Hypothalamus (tissue), 51 donors: ENCODE measurements around the gene SLC44A3.

Source experiments
- DNase-seq, 51 donors: peaks; one replicate each; lab custom pipeline; 2025; lab: John Stamatoyannopoulos, UW

The SLC44A3 gene

GRCh38 chr1:94798462-94798861 lies 21.7 kb upstream of the SLC44A3 start:
- DNase-seq = no peak

DNA sequence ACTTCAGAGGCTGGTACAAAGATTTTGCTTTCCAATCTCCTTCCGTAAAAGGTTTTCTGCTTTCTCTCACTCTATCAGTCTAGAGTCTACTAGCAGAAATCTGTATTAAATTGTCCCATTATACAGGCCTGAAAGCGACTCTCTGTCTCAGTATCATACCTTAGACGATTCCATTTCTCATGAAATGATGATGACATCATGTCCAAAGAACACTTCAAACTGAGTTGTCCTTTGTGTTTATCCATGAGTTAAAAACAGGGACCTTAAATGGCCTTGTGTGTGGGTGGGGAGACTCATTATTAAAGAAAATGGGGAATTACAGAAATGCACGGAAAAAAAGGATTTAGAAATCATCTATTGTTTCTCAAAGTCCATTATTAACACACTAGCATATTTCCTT lies 21.0 kb upstream of the SLC44A3 start:
- no peak for DNase-seq

DNA sequence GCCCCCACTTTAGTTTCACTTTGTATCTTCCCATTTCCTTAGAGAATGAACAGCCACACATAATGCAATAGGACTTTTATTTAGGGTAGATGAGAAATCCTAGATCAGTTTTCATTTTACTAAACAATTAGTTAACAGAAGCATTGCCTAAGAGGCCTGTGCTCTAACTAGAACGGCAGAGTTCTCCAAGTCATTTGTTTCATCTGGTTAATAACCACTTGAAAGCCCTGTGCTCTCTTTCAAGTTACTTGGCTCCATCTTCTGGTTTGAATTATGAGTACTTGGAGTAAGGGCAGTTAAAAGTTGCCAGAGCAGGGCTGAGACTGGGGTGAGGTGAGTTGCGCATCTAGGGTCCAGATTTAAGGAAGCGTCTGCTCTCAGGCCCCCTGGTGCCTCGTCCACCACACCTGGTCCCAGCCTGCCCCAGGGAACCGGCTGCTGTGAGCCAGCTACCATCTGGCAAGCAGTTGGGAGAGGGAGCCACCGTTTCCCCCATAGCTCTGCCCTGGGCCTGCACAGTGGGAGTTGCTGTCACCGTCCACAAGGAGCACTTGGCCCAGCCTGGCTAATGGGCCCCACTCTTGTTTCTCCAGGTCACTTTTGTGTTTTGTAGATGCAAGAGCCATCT lies 18.1 kb upstream of the SLC44A3 start:
- peak in 27 of 51 donors; percentile 2 to 69 (median 14) for DNase-seq

GRCh38 chr1:94803106-94803505 lies 17.1 kb upstream of the SLC44A3 start:
- DNase-seq = peak in 3 of 51 donors; percentile 9 to 60 (median 22)

DNA sequence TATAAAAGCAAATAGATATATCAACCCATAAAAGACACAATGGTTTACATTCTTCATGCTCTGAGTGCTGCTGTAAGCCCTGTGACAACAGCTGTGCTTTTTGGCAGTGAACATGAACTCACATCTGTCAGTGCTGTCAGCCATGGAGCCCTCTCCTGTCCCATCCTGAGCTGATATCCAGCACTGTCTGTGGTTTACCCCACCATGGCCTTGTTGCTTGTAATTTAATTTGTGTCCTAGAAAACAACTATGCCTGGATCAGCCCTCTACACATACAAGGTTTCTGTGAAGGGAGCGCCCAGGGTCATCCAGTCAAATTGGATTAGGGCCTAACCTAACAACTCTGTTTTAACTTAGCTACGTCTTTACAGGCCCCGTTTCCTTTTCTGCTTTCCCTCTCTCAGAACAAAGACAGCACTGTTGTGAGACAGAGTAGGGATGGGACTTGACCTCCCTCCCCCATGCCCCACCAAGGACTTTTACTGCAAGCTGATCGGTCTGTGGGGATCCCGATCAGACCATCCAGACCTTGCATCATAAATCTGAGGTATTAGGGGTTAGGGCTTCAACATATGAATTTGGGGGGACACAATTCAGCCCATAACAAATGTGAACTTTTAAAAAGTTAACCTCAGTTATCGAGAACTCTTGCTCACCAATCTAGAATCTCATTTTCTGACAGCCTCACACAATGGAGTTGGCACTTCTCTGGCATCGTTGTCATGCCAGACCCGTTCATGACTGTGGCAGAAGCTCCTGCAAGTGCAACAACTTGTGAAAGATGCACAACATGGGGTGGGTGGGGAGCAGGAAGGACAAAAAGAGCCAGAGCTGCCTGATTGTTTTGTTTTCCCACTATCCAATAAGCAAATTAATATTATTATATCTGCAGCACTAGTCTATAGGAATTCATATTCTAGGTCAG lies 16.4 kb upstream of the SLC44A3 start:
- peak in 32 of 51 donors; percentile 7 to 90 (median 42) for DNase-seq

DNA sequence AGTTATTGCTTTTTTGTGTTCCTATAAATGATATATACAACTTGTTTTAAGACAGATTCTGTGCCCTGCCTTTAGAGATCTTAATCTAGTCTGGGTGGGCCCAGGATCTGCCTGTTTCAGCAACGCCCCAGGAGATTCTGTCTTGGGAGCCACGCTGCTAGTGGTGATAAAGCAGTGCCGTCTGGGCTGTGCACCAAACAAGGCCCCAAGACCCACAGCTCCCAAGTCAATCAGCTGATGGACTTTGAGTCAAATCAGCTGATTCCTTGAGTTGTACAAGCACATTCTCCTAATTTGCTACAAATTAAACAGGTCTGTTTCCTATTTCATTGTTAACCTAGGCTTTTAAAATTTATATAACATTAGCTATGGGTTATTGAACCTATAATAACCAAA lies 15.7 kb upstream of the SLC44A3 start:
- DNase-seq = peak in 1 of 51 donors; percentile 3

DNA sequence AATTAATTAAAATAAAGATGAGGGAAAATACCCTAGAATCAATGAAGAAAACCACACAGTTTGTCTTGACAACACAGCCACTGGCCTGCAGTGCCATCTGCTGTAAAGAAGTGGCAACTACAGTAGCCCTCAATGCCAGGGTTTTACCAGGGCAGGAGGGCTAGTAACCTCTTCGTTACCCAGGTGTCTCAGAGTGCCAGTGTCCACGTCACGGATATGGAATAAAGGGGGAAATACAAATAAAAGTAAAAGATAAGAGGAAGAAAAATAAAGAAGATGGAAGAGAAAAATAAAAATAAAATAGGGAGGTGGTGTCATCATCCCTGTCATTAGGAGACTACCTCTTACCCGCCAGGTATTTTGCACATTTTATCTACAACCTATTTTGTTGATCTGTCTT lies 14.2 kb upstream of the SLC44A3 start:
- peak in 33 of 51 donors; percentile 5 to 66 (median 34) for DNase-seq

GRCh38 chr1:94806441-94806871 lies 13.7 kb upstream of the SLC44A3 start:
- DNase-seq = no peak

GRCh38 chr1:94807742-94808491 lies 12.2 kb upstream of the SLC44A3 start:
- DNase-seq = no peak

- no peak for DNase-seq
Observed at GRCh38 chr1:94808669-94809068, 11.5 kb upstream of the SLC44A3 start.

GRCh38 chr1:94812985-94813384 lies 7.2 kb upstream of the SLC44A3 start:
- no peak for DNase-seq

- no peak for DNase-seq
Observed at GRCh38 chr1:94816030-94816429, 4.1 kb upstream of the SLC44A3 start.

GRCh38 chr1:94817712-94818111 lies 2.4 kb upstream of the SLC44A3 start:
- no peak for DNase-seq

DNA sequence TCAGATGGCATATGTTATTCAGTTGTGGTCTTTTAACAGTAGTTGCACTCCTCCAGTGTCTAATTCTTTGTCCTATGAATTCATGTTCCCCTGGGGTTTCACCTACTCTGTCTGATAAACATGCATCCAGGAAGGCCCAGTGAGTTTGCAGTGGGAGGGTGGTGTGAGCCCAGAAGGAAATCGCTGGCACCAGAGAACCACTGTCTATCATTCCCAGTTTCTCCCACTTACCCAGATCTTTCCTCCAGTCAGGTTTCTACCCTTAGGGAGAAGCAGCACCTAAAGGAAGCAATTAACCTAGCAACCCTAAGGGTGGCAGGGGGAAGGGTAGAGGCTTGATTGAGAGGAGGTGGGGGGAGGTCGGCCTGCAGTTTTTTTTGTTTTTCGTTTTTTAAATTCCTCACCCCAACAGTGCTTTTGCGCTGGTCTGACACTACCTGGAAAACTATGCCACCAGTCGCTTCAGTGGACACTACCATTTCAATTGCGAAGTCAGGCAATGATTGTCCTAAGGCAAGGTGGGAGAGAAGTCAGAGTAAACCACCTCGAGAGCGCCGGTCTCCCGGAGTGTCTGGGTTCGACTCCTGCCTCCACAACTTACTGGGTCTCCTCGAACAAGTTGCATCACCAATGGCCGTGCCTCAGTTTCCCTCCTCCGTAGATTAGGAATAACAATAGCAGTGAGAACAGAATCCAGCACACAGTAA lies 766 bp upstream of the SLC44A3 start:
- DNase-seq = no peak

GRCh38 chr1:94820936-94821335 lies 779 bp downstream of the SLC44A3 start:
- DNase-seq = no peak

DNA sequence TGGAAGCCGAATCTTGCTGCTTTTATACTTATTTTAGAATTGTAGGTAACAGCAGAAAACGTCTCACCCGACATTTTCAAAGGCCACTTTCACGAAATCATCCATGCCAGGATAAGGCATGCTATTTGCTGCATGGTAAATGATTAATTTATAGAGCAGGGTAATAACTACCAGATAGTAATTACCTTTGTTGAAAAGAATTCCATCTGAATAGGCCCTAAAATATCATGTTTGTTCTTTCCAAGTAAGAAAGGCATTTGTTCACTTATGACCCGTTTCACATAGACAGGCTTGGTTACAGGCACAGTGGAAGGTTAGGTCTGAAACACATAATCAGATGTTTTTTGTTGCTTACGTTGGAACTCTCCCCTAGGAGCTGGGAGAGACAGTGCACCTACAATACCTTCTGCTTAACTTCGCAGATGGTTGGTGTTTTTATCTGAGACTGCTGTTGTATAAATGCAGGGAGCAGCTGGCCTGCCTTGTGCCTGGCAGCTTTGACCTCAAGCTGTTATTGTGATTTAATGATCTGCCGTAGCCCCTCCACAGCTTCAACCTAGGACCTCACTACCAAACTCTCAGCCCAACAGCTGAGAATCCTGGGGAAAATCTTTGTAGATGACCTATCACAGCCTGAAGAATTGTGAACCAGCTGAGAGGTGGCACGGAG lies 1.6 kb downstream of the SLC44A3 start:
- no peak for DNase-seq

DNA sequence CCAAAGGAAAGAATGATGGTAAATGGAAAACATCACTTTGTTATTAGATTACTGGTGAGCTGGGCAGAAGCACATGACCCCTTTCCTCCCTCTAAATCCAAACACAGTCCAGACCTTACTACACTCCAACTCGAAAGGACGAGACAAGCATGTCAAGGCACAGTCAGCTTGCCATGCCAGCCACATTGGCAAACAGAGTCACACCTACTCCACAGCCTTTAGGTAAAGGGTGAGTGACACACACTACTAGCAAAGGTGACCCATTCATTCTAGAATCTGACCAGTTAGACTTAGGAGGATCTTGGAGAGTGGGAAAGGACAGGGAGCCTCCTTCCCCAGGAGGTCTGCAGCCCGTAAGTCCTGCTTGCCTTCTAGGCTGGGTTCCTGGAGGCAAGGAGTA lies 3.0 kb downstream of the SLC44A3 start:
- DNase-seq = no peak

GRCh38 chr1:94825936-94826335 lies 5.8 kb downstream of the SLC44A3 start:
- no peak for DNase-seq

DNA sequence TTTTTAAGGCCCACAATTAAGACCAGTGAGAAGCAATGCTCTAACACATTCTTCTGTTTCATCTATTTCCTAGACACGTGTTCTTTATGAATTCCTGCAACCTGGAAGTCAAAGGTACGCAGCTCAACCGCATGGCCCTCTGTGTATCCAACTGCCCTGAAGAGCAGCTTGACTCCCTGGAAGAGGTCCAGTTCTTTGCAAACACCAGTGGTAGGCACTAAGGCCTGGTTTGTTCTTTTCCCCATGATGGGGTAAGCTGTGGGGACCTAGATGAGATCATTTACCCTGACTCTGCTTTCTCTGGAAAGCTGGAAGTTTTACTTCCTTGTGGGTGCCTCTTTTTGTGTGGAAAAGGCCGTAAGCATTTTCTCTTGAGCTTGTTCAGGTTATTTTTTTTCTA lies 7.3 kb downstream of the SLC44A3 start:
- no peak for DNase-seq

- DNase-seq = no peak
Observed at GRCh38 chr1:94828251-94828650, 8.1 kb downstream of the SLC44A3 start.
